K562 (cell line): ENCODE results near the gene ANKRD60. TPM values are rescaled to one million over a fixed set of nuclear protein-coding genes. Genes with fewer than 3 reads are reported as not detected.

Experiments used
- ATAC-seq: fragments of 200-7000 bp; cut with Tn5 transposase; 3 replicates; pipeline ENCODE4 v1.9.1; 2020; ENCODE audit warnings: moderate library complexity
- BruUV-seq: library from RNA; stranded (reverse); fragments of 400-500 nt; replicated peaks from 2 replicates; lab custom pipeline; 2021; lab: Mats Ljungman, UMichigan
- CTCF ChIA-PET: fragments of 300-600 bp; formaldehyde crosslinking; extraction: SDS; loops from one replicate; lab custom pipeline; 2021; ENCODE audit warnings: low intra/inter-chr PET ratio; lab: Yijun Ruan, JAX
- POLR2A ChIA-PET: fragments of 300-600, 350-650 bp; sonication (Branson Sonifier 250); formaldehyde crosslinking; extraction: SDS; loops from one replicate; lab custom pipeline; 2021; ENCODE audit warnings: antibody characterized with exemption, inconsistent platforms; lab: Yijun Ruan, JAX
- DNase-seq, 4 experiments: peaks; one replicate each; pipeline versions ENCODE4 v3.0.0 to v3.0.0-alpha.2; 2011 to 2018; ENCODE audit warnings: low spot score in 3 of 4, mixed read lengths in 3 of 4; ENCODE audit errors: extremely low read depth in 1 of 4
- FAIRE-seq: peaks from 2 replicates; lab custom pipeline; 2011; peaks lifted over from hg19 to GRCh38; lab: Jason Lieb, UNC
- H2AFZ ChIP-seq: 2 replicates; pipeline ENCODE4 v1.6.0; 2011; ENCODE audit warnings: low read depth, low read length, control low read depth, inconsistent platforms
- H3K27ac ChIP-seq: fragments of 200-600 bp; 3 replicates; pipeline ENCODE4 v1.8.0; 2011; ENCODE audit warnings: low read depth, mild to moderate bottlenecking, control low read depth, inconsistent platforms, low read length, moderate library complexity, mixed read lengths; ENCODE audit errors: extremely low read depth
- H3K27me3 ChIP-seq, 2 experiments: fragments of 300-600 bp in 1 of 2; 2 replicates in 1 of 2; 3 replicates in 1 of 2; pipeline versions ENCODE4 v1.6.0 to v1.8.0; 2011; ENCODE audit warnings: inconsistent platforms in 2 of 2, low read length in 2 of 2, mild to moderate bottlenecking in 1 of 2, mixed read lengths in 1 of 2, moderate library complexity in 1 of 2; ENCODE audit not compliant: control insufficient read depth in 2 of 2, insufficient read depth in 2 of 2
- H3K36me3 ChIP-seq: fragments of 300-600 bp; 3 replicates; pipeline ENCODE4 v1.8.0; 2011; ENCODE audit warnings: mild to moderate bottlenecking, low read length, inconsistent platforms; ENCODE audit not compliant: control insufficient read depth, insufficient read depth
- H3K4me1 ChIP-seq, 2 experiments: fragments of 200-600 bp in 1 of 2; replicated peaks in 1 of 2; 2 replicates in 1 of 2; 3 replicates in 1 of 2; pipeline versions ENCODE4 v1.5.1 to v1.8.0; 2011; ENCODE audit warnings: inconsistent platforms in 2 of 2, low read length in 2 of 2, mild to moderate bottlenecking in 1 of 2, mixed read lengths in 1 of 2, moderate library complexity in 1 of 2; ENCODE audit not compliant: control insufficient read depth in 2 of 2, insufficient read depth in 2 of 2
- H3K4me2 ChIP-seq: 2 replicates; pipeline ENCODE4 v1.6.1; 2011; ENCODE audit warnings: low read length, control low read depth, inconsistent platforms, mixed read lengths; ENCODE audit not compliant: insufficient read depth
- H3K4me3 ChIP-seq: fragments of 200-600 bp; sonication (generic), shearing (Covaris generic); 2 replicates; pipeline ENCODE4 v1.5.1; 2016; ENCODE audit warnings: control low read depth, inconsistent platforms
- H3K79me2 ChIP-seq: fragments of 200-600 bp; 3 replicates; pipeline ENCODE4 v1.8.0; 2011; ENCODE audit warnings: low read length, inconsistent platforms; ENCODE audit not compliant: control insufficient read depth, insufficient read depth
- H3K9ac ChIP-seq, 2 experiments: 2 replicates each; pipeline versions ENCODE4 v1.6.0 to v1.6.1; 2011; ENCODE audit warnings: low read depth in 2 of 2, low read length in 2 of 2, control low read depth in 1 of 2, inconsistent platforms in 1 of 2, mild to moderate bottlenecking in 1 of 2, mixed read lengths in 1 of 2; ENCODE audit not compliant: insufficient read depth in 1 of 2
- H3K9me1 ChIP-seq: one replicate; pipeline ENCODE4 v1.6.0; 2011; ENCODE audit warnings: inconsistent platforms, mild to moderate bottlenecking, low read length, moderate library complexity; ENCODE audit not compliant: control insufficient read depth, insufficient read depth
- H3K9me3 ChIP-seq: replicated peaks from 2 replicates; pipeline ENCODE4 v1.5.1; 2011; ENCODE audit warnings: low read depth, low read length, inconsistent platforms; ENCODE audit not compliant: control insufficient read depth, insufficient read depth
- H4K20me1 ChIP-seq: replicated peaks from 2 replicates; pipeline ENCODE4 v1.6.1; 2011; ENCODE audit warnings: low read length, inconsistent platforms, mixed read lengths; ENCODE audit not compliant: control insufficient read depth, insufficient read depth
- CHAMP1 ChIP-seq: fragments of 450-650 bp; IDR thresholded peaks from 2 replicates; pipeline ENCODE4 v1.6.1; 2016; ENCODE audit warnings: mild to moderate bottlenecking
- EGR1 ChIP-seq: fragments of 450-650 bp; conservative IDR thresholded peaks from 2 replicates; pipeline ENCODE4 v1.6.1; 2017; ENCODE audit warnings: mild to moderate bottlenecking
- FOS ChIP-seq: IDR thresholded peaks from 3 replicates; pipeline ENCODE4 v1.6.1; 2011; ENCODE audit not compliant: insufficient read length; ENCODE audit errors: extremely low read depth
- FOXP1 ChIP-seq: sonication (generic); formaldehyde crosslinking; IDR thresholded peaks from 2 replicates; pipeline ENCODE4 v1.8.0; 2022; ENCODE audit warnings: mild to moderate bottlenecking, missing genetic modification reagents
- FUS ChIP-seq: fragments of 200-400 bp; formaldehyde crosslinking; optimal IDR thresholded peaks from 2 replicates; pipeline ENCODE3; 2017; ENCODE audit warnings: low read depth, low read length
- HDAC1 ChIP-seq, 2 experiments: fragments of 450-650 bp; IDR thresholded peaks; 2 replicates each; pipeline ENCODE4 v1.6.1; 2016 to 2017; ENCODE audit warnings: inconsistent platforms in 1 of 2, mild to moderate bottlenecking in 1 of 2, moderate library complexity in 1 of 2
- MTA3 ChIP-seq: fragments of 450-650 bp; formaldehyde crosslinking; IDR thresholded peaks from 2 replicates; pipeline ENCODE4 v1.6.1; 2017; ENCODE audit warnings: mild to moderate bottlenecking, borderline replicate concordance
- NCOA1 ChIP-seq: fragments of 450-650 bp; IDR thresholded peaks from 2 replicates; pipeline ENCODE4 v1.6.1; 2016; ENCODE audit warnings: low read depth
- NFXL1 ChIP-seq: fragments of 450-650 bp; formaldehyde crosslinking; IDR thresholded peaks from 2 replicates; pipeline ENCODE4 v1.4.0; 2021; ENCODE audit warnings: mild to moderate bottlenecking
- RBBP5 ChIP-seq: fragments of 200-600 bp; sonication (generic); IDR thresholded peaks from 2 replicates; pipeline ENCODE4 v1.6.1; 2012; ENCODE audit warnings: borderline replicate concordance, mild to moderate bottlenecking, low read length, control low read depth, inconsistent platforms; ENCODE audit not compliant: insufficient read depth, poor library complexity, severe bottlenecking
- SMAD4 ChIP-seq: fragments of 250-450 bp; sonication (Bioruptor Pico); conservative IDR thresholded peaks from 2 replicates; pipeline ENCODE4 v1.8.0; 2021; ENCODE audit warnings: inconsistent platforms, mild to moderate bottlenecking, moderate library complexity
- TCF7L2 ChIP-seq: fragments of 150-350 bp; IDR thresholded peaks from 2 replicates; pipeline ENCODE4 v1.6.1; 2016; ENCODE audit warnings: low read depth, mild to moderate bottlenecking, low read length, moderate library complexity
- YY1 ChIP-seq, 3 experiments: IDR thresholded peaks; 2 replicates each; pipeline ENCODE4 v1.6.1; 2011; ENCODE audit warnings: low read length in 2 of 3, mild to moderate bottlenecking in 2 of 3, moderate library complexity in 2 of 3, borderline replicate concordance in 1 of 3, control low read depth in 1 of 3, low read depth in 1 of 3; ENCODE audit not compliant: insufficient read depth in 3 of 3, insufficient replicate concordance in 2 of 3, control insufficient read depth in 1 of 3, insufficient read length in 1 of 3; ENCODE audit errors: extremely low read depth in 1 of 3
- WGBS: fragments of 100-300 bp; shearing (Covaris generic); methylation state at CpG from one replicate; pipeline ENCODE4 v1.1.6; 2016; ENCODE audit warnings: low coverage, mixed read lengths; ENCODE audit not compliant: insufficient coverage; ENCODE audit errors: missing lambda C conversion rate; 5-methylcytosine and 5-hydroxymethylcytosine counted together
- in situ Hi-C: fragments of 300-500 bp; cut with MboI; formaldehyde crosslinking; loops from 4 replicates; pipeline ENCODE4 v1.15.0; 2018; ENCODE audit warnings: inconsistent platforms, mixed read lengths
- intact Hi-C: fragments of 100-400 bp; cut with micrococcal nuclease; formaldehyde crosslinking; loops from 2 replicates; pipeline ENCODE4 v1.14.2; 2022
- polyA plus RNA-seq, 8 experiments: library from polyadenylated mRNA; depleted of rRNA in 4 of 8; stranded (reverse) in 5 of 8; unstranded in 3 of 8; fragments of >200 nt; fragmentation: Nextera tagmentation in 2 of 8; fragmentation: Illumina TruSeq in 1 of 8; extraction: Ambion mirVana in 2 of 8; extraction: Trizol in 1 of 8; gene quantifications; 2 replicates each; pipeline versions ENCODE4 v1.2.1 to v1.2.3, GENCODE V29; 2011 to 2014; ENCODE audit warnings: inconsistent platforms in 1 of 8, missing spikeins in 1 of 8
- total RNA-seq, 7 experiments: library from RNA; depleted of rRNA in 6 of 7; stranded (reverse); fragments of >200 nt in 6 of 7; fragmentation: Illumina TruSeq in 2 of 7; extraction: Trizol in 2 of 7; gene quantifications; 2 replicates each; pipeline versions ENCODE4 v1.2.1 to v1.2.3, GENCODE V29; 2011 to 2021; ENCODE audit warnings: low replicate concordance in 1 of 7
- TF ChIP-seq, protein P1 (sequence below), 2 experiments: fragments of 450-650 bp; IDR thresholded peaks; 2 replicates each; pipeline ENCODE4 v1.6.1; 2016
- TF ChIP-seq, protein P2 (sequence below): sonication (generic); formaldehyde crosslinking; IDR thresholded peaks from 2 replicates; pipeline ENCODE4 v1.8.0; 2022; ENCODE audit warnings: missing genetic modification reagents, mild to moderate bottlenecking, borderline replicate concordance

Gene ANKRD60
- total and polyA plus RNA-seq, 9 of the 15 experiments (the other 6 are each of a cell fraction or from before 2014, with no cell fraction given) = not detected

- ChIA-PET POLR2A (interaction anchor here (0.6 kb wide), 2 partner anchors 371 to 575 kb away, joined by 3 to 4 read pairs; no protein-coding TSS in a partner anchor), CTCF (interaction anchor here (0.5 to 5.1 kb wide), 25 partner anchors 17 to 1120 kb away, joined by 3 to 59 read pairs (median 3); no protein-coding TSS in a partner anchor)
- 3% methylated on average over 42 of the region's 46 CpGs for WGBS
- Histone ChIP-seq H3K36me3 (no peaks in the 10 kb centered on the region), H3K27ac (no peak overlapping the region), H3K4me1 (peaks cover 0 to 6% of the 10 kb centered on the region in 2 experiments; a peak in 1 of 5 replicates), H3K79me2 (no peaks in the 10 kb centered on the region), H4K20me1 (no peaks in the 10 kb centered on the region; the same call in 1 of the 2 replicates), H3K4me3 (no peak overlapping the region), H3K9me3 (no peaks in the 10 kb centered on the region), H3K27me3 (peaks cover 26 to 63% of the 10 kb centered on the region in 2 experiments), H3K9ac (no peak overlapping the region), H2AFZ (peak overlapping the region; percentile 30), H3K4me2 (0 out of 2 replicates have a peak overlapping the region, but pooled peaks have one; percentile 23), H3K9me1 (no peaks in the 10 kb centered on the region)
- intact Hi-C loops (loop anchor here (1.0 to 2.0 kb wide), 2 partner anchors 613 to 684 kb away; no protein-coding TSS in a partner anchor), in situ Hi-C loops (loop anchor here (10.0 to 25.0 kb wide), 3 partner anchors 598 to 823 kb away; partner anchors contain the start of genes CTCFL, RBM38 and ZBP1)
- FAIRE-seq = peak; percentile 86
- BruUV-seq = no TSS peak
- ATAC-seq = peak; percentile 96
- DNase-seq = peak; percentile 86 to 94 (median 92)
- TF ChIP-seq YY1 (IDR thresholded peaks at IDR 0.05; ENCODE audit: borderline replicate concordance in 1 of 3, control insufficient read depth in 1 of 3, extremely low read depth in 1 of 3, insufficient read depth in 3 of 3, insufficient read length in 1 of 3, insufficient replicate concordance in 2 of 3, low read depth in 1 of 3, low read length in 2 of 3) (peak in 2 of 3 experiments; percentile 55 to 58), RBBP5 (peak; percentile 37), CHAMP1 (no peak), NFXL1 (CRISPR knock-in tag) (no peak), NCOA1 (no peak), TCF7L2 (no peak), EGR1 (peak; percentile 68), HDAC1 (IDR thresholded peaks at IDR 0.05) (no peak), FOS (no peak), MTA3 (0 out of 2 replicates have a peak, but pooled peaks have one; percentile 17), FOXP1 (no peak), FUS (peak; percentile 45), SMAD4 (0 out of 2 replicates have a peak, but pooled peaks have one; percentile 36)
- TF ChIP-seq, protein P1, sequence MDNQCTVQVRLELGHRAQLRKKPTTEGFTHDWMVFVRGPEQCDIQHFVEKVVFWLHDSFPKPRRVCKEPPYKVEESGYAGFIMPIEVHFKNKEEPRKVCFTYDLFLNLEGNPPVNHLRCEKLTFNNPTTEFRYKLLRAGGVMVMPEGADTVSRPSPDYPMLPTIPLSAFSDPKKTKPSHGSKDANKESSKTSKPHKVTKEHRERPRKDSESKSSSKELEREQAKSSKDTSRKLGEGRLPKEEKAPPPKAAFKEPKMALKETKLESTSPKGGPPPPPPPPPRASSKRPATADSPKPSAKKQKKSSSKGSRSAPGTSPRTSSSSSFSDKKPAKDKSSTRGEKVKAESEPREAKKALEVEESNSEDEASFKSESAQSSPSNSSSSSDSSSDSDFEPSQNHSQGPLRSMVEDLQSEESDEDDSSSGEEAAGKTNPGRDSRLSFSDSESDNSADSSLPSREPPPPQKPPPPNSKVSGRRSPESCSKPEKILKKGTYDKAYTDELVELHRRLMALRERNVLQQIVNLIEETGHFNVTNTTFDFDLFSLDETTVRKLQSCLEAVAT (IDR thresholded peaks at IDR 0.05) = peak in 1 of 2 experiments; percentile 93; a peak in 1 of 4 replicates
- TF ChIP-seq, protein P2, sequence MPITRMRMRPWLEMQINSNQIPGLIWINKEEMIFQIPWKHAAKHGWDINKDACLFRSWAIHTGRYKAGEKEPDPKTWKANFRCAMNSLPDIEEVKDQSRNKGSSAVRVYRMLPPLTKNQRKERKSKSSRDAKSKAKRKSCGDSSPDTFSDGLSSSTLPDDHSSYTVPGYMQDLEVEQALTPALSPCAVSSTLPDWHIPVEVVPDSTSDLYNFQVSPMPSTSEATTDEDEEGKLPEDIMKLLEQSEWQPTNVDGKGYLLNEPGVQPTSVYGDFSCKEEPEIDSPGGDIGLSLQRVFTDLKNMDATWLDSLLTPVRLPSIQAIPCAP = no peak
Measured at GRCh38 chr20:58209652-58210397, 18.6 kb downstream of the ANKRD60 start.
